ENCODE measurements around the gene CENPB. TPM values are rescaled to one million over a fixed set of nuclear protein-coding genes. Genes with fewer than 3 reads are reported as not detected.

CENPB gene
- total RNA-seq, 4 donors from 2014 or later = 64.8 to 94.9 (median 80.8) TPM

DNA sequence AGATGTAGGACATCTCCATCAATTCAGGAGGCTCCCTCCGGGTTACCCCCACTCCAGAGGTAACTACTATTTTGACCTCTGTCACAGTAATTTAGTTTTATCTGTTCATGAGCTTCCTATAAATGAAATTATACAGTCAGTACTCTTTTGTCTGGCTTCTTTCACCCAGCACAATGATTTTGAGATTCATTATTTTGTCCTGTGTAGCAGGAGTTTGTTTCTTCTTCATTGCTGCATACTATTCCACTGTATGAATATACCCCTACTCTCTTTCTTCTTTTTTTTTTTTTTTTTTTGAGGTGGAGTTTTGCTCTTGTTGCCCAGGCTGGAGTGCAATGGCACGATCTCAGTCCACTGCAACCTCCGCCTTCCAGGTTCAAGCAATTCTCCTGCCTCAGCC lies 22.0 kb upstream of the CENPB start:
- intact Hi-C loops (cut with DNase I) = no loop called here
- WGBS, 2 donors = 80 to 85% methylated on average over 3 of the region's 3 CpGs
- no peaks in the 10 kb centered on the region for H3K27me3 ChIP-seq
- no peaks in the 10 kb centered on the region for H3K9me3 ChIP-seq
- no peak overlapping the region for H3K4me3 ChIP-seq (replicated peaks in 1 of 3)
- peaks cover 3 to 14% of the 10 kb centered on the region in 2 donors for H3K36me3 ChIP-seq
- TF ChIP-seq, protein P1, sequence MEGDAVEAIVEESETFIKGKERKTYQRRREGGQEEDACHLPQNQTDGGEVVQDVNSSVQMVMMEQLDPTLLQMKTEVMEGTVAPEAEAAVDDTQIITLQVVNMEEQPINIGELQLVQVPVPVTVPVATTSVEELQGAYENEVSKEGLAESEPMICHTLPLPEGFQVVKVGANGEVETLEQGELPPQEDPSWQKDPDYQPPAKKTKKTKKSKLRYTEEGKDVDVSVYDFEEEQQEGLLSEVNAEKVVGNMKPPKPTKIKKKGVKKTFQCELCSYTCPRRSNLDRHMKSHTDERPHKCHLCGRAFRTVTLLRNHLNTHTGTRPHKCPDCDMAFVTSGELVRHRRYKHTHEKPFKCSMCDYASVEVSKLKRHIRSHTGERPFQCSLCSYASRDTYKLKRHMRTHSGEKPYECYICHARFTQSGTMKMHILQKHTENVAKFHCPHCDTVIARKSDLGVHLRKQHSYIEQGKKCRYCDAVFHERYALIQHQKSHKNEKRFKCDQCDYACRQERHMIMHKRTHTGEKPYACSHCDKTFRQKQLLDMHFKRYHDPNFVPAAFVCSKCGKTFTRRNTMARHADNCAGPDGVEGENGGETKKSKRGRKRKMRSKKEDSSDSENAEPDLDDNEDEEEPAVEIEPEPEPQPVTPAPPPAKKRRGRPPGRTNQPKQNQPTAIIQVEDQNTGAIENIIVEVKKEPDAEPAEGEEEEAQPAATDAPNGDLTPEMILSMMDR (IDR thresholded peaks at IDR 0.05) = no peak
- no peak for TF ChIP-seq POLR2A (IDR thresholded peaks at IDR 0.05)
- peak overlapping the region; percentile 97 to 99 (median 98) for H3K27ac ChIP-seq
- peaks cover 61 to 67% of the 10 kb centered on the region in 2 donors for H3K4me1 ChIP-seq
- DNase-seq = no peak

DNA sequence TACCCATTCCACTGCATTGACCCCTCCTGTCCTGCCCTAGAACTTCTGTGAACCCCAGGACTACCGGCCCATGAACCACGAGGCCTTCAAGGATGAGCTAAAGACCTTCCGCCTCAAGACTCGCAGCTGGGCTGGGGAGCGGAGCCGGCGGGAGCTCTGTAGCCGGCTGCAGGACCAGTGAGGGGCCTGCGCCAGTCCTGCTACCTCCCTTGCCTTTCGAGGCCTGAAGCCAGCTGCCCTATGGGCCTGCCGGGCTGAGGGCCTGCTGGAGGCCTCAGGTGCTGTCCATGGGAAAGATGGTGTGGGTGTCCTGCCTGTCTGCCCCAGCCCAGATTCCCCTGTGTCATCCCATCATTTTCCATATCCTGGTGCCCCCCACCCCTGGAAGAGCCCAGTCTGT lies 18.2 kb upstream of the CENPB start:
- H3K36me3 ChIP-seq = peaks cover 20 to 40% of the 10 kb centered on the region in 2 donors
- H3K4me1 ChIP-seq = peaks cover 32 to 40% of the 10 kb centered on the region in 2 donors
- 92% methylated on average over 8 to 10 of the region's 11 CpGs for WGBS, 2 donors

DNA sequence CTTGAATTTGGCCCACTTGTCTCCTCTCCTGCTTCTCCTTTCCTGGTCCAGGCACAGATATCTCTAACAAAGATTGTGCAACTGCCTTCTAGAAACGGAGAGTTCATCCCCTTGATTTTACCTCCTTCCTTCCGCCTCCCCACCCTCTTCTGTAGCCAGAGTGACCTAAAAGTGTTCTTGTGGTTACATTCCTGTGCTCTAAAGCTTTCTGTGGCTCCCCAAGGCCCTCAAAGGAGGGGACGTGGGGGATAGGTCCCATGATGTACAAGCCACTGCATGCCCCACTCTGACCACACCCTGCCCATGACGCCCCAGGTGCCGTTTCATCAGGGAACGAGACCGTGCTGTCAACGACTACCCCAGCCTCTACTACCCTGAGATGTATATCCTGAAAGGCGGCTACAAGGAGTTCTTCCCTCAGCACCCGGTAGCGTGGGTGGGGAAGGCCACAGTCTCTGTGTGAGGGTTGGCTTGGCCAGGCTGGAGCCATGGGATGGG lies 17.8 kb upstream of the CENPB start:
- H3K27ac ChIP-seq = peak overlapping the region in 1 of 3 donors; percentile 99
- intact Hi-C loops (cut with DNase I) = no loop called here
- H3K36me3 ChIP-seq = peaks cover 20 to 40% of the 10 kb centered on the region in 2 donors
- no peak for TF ChIP-seq POLR2A (IDR thresholded peaks at IDR 0.05)
- TF ChIP-seq, protein P1 (IDR thresholded peaks at IDR 0.05) = no peak
- H3K4me1 ChIP-seq = peaks cover 32 to 41% of the 10 kb centered on the region in 2 donors
- H3K9me3 ChIP-seq = no peaks in the 10 kb centered on the region
- H3K27me3 ChIP-seq = no peaks in the 10 kb centered on the region
- DNase-seq = no peak
- 90 to 93% methylated on average over 3 to 11 of the region's 11 CpGs for WGBS, 2 donors
- no peak overlapping the region for H3K4me3 ChIP-seq (replicated peaks in 1 of 3)

More for the DNA sequence above, 18.2 kb upstream of the CENPB start:
- Histone ChIP-seq H3K9me3 (no peaks in the 10 kb centered on the region), H3K4me3 (replicated peaks in 1 of 3) (no peak overlapping the region), H3K27ac (peak overlapping the region in 2 of 3 donors; percentile 98 to 99), H3K27me3 (no peaks in the 10 kb centered on the region)
- no peak for DNase-seq
- no peak for TF ChIP-seq POLR2A (IDR thresholded peaks at IDR 0.05)
- TF ChIP-seq, protein P1 (IDR thresholded peaks at IDR 0.05) = no peak
- intact Hi-C loops (cut with DNase I) = no loop called here

DNA sequence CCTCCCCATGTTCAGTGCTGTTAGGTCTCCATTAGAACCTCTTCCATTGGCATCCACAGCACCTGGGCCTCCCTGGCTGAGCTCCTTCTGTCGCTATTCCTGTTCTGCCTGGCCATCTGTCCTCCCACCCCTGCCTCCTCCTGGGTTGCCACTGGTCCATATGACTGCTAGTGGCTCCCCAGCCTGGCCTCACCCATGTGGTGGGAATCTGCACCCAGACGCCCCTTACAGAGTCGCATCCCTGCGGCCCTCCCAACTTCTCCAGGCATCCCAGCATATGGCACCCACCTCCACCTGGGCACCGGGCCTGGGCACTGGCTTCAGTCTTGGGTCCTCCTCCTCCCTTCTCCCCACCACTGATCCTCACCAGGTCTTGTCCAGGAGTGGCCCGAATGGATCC lies 17.3 kb upstream of the CENPB start:
- H3K27me3 ChIP-seq = no peaks in the 10 kb centered on the region
- 86 to 98% methylated on average over 6 of the region's 6 CpGs for whole genome bisulfite sequencing, 2 donors
- intact Hi-C loops (cut with DNase I) = no loop called here
- TF ChIP-seq, protein P1 (IDR thresholded peaks at IDR 0.05) = no peak
- no peak for TF ChIP-seq POLR2A (IDR thresholded peaks at IDR 0.05)
- no peaks in the 10 kb centered on the region for H3K9me3 ChIP-seq
- peaks cover 32 to 44% of the 10 kb centered on the region in 2 donors for H3K4me1 ChIP-seq
- no peak for DNase-seq
- H3K36me3 ChIP-seq = peaks cover 20 to 40% of the 10 kb centered on the region in 2 donors
- H3K27ac ChIP-seq = no peak overlapping the region
- H3K4me3 ChIP-seq (replicated peaks in 1 of 3) = no peak overlapping the region

DNA sequence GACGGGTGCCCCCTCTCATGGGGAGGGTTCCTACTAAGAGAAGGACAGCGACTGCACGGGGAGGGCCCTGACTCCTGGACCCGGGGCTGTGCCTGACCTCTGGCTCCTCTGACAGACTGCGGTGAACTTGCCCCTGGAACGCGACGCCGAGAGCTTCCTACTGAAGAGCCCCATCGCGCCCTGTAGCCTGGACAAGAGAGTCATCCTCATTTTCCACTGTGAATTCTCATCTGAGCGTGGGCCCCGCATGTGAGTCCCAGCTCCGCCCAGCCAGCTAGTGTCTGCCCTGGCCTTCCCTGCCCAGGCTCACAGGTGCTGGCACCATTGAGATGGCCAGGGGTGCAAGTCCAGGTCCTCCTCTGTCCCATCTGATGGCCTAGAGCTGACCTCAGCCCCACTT lies 16.7 kb upstream of the CENPB start:
- no peak overlapping the region for H3K27ac ChIP-seq
- H3K4me1 ChIP-seq = peaks cover 29 to 39% of the 10 kb centered on the region in 2 donors
- peaks cover 20 to 40% of the 10 kb centered on the region in 2 donors for H3K36me3 ChIP-seq
- TF ChIP-seq, protein P1 (IDR thresholded peaks at IDR 0.05) = no peak
- TF ChIP-seq POLR2A (IDR thresholded peaks at IDR 0.05) = no peak
- intact Hi-C loops (cut with DNase I) = no loop called here
- no peaks in the 10 kb centered on the region for H3K9me3 ChIP-seq
- no peaks in the 10 kb centered on the region for H3K27me3 ChIP-seq
- no peak for DNase-seq
- H3K4me3 ChIP-seq (replicated peaks in 1 of 3) = no peak overlapping the region
- WGBS, 2 donors = 90 to 94% methylated on average over 7 to 9 of the region's 14 CpGs

All from thyroid gland (tissue), 4 donors.